HEK293 (cell line): Measurements from ENCODE around the gene ILF3.

Experiments used
- GLIS1 ChIP-seq: fragments of 450-650 bp; formaldehyde crosslinking; IDR thresholded peaks from 2 replicates; pipeline ENCODE4 v1.5.1; 2016; ENCODE audit warnings: missing biosample characterization, missing genetic modification characterization
- KLF8 ChIP-seq: fragments of 450-650 bp; formaldehyde crosslinking; IDR thresholded peaks from 2 replicates; pipeline ENCODE4 v1.5.1; 2016; ENCODE audit warnings: missing biosample characterization, missing genetic modification characterization
- MZF1 ChIP-seq: fragments of 450-650 bp; formaldehyde crosslinking; IDR thresholded peaks from 2 replicates; pipeline ENCODE4 v1.5.1; 2017; ENCODE audit warnings: missing biosample characterization, missing genetic modification characterization, borderline replicate concordance
- RBAK ChIP-seq: fragments of 450-650 bp; formaldehyde crosslinking; IDR thresholded peaks from 2 replicates; pipeline ENCODE4 v1.5.1; 2016; ENCODE audit warnings: missing biosample characterization, missing genetic modification characterization
- SALL2 ChIP-seq: fragments of 450-650 bp; formaldehyde crosslinking; IDR thresholded peaks from 2 replicates; pipeline ENCODE4 v1.5.0; 2017; ENCODE audit warnings: missing biosample characterization, mild to moderate bottlenecking, missing genetic modification characterization, borderline replicate concordance
- SCRT2 ChIP-seq: fragments of 450-650 bp; formaldehyde crosslinking; IDR thresholded peaks from 2 replicates; pipeline ENCODE4 v1.5.1; 2016; ENCODE audit warnings: missing biosample characterization, missing genetic modification characterization
- ZNF202 ChIP-seq: fragments of 450-650 bp; formaldehyde crosslinking; IDR thresholded peaks from 2 replicates; pipeline ENCODE4 v1.5.1; 2016; ENCODE audit warnings: missing biosample characterization, missing genetic modification characterization, borderline replicate concordance
- ZNF214 ChIP-seq: fragments of 450-650 bp; formaldehyde crosslinking; IDR thresholded peaks from 2 replicates; pipeline ENCODE4 v1.5.1; 2017; ENCODE audit warnings: missing biosample characterization, mild to moderate bottlenecking, missing genetic modification characterization, borderline replicate concordance
- ZNF221 ChIP-seq: fragments of 450-650 bp; formaldehyde crosslinking; IDR thresholded peaks from 2 replicates; pipeline ENCODE4 v1.5.1; 2017; ENCODE audit warnings: missing biosample characterization, missing genetic modification characterization, borderline replicate concordance
- ZNF24 ChIP-seq: fragments of 450-650 bp; formaldehyde crosslinking; IDR thresholded peaks from 2 replicates; pipeline ENCODE4 v1.5.1; 2016; ENCODE audit warnings: missing biosample characterization, missing genetic modification characterization
- ZNF350 ChIP-seq: fragments of 450-650 bp; formaldehyde crosslinking; IDR thresholded peaks from 2 replicates; pipeline ENCODE4 v1.5.0; 2017; ENCODE audit warnings: missing biosample characterization, mild to moderate bottlenecking, missing genetic modification characterization
- ZNF426 ChIP-seq: fragments of 450-650 bp; formaldehyde crosslinking; IDR thresholded peaks from 2 replicates; pipeline ENCODE4 v1.5.1; 2017; ENCODE audit warnings: missing biosample characterization, missing genetic modification characterization, mild to moderate bottlenecking, inconsistent platforms, moderate library complexity
- ZNF510 ChIP-seq: fragments of 450-650 bp; formaldehyde crosslinking; IDR thresholded peaks from 2 replicates; pipeline ENCODE4 v1.5.1; 2018; ENCODE audit warnings: mild to moderate bottlenecking, missing genetic modification characterization, missing biosample characterization; ENCODE audit not compliant: insufficient replicate concordance
- ZNF529 ChIP-seq: fragments of 450-650 bp; formaldehyde crosslinking; IDR thresholded peaks from 2 replicates; pipeline ENCODE4 v1.5.1; 2017; ENCODE audit warnings: missing genetic modification characterization, missing biosample characterization; ENCODE audit not compliant: insufficient replicate concordance
- ZNF558 ChIP-seq: fragments of 450-650 bp; formaldehyde crosslinking; IDR thresholded peaks from 2 replicates; pipeline ENCODE4 v1.5.1; 2016; ENCODE audit warnings: missing biosample characterization, missing genetic modification characterization
- ZNF660 ChIP-seq: fragments of 450-650 bp; IDR thresholded peaks from 2 replicates; pipeline ENCODE4 v1.5.1; 2018; ENCODE audit warnings: missing biosample characterization, mild to moderate bottlenecking, missing genetic modification characterization
- ZNF707 ChIP-seq: fragments of 450-650 bp; formaldehyde crosslinking; IDR thresholded peaks from 2 replicates; pipeline ENCODE4 v1.5.1; 2016; ENCODE audit warnings: missing biosample characterization, missing genetic modification characterization
- ZNF747 ChIP-seq: fragments of 450-650 bp; formaldehyde crosslinking; IDR thresholded peaks from 2 replicates; pipeline ENCODE4 v1.5.1; 2016; ENCODE audit warnings: missing biosample characterization, missing genetic modification characterization
- ZXDB ChIP-seq: fragments of 450-650 bp; formaldehyde crosslinking; IDR thresholded peaks from 2 replicates; pipeline ENCODE4 v1.5.1; 2016; ENCODE audit warnings: missing biosample characterization, missing genetic modification characterization
- TF ChIP-seq, protein P1 (sequence below): fragments of 450-650 bp; formaldehyde crosslinking; IDR thresholded peaks from 2 replicates; pipeline ENCODE4 v1.5.1; 2016; ENCODE audit warnings: missing biosample characterization, missing genetic modification characterization, borderline replicate concordance
- TF ChIP-seq, protein P2 (sequence below): fragments of 450-650 bp; formaldehyde crosslinking; IDR thresholded peaks from 2 replicates; pipeline ENCODE4 v1.5.1; 2016; ENCODE audit warnings: missing biosample characterization, missing genetic modification characterization
- TF ChIP-seq, protein P3 (sequence below): fragments of 450-650 bp; formaldehyde crosslinking; IDR thresholded peaks from 2 replicates; pipeline ENCODE4 v1.5.1; 2017; ENCODE audit warnings: missing biosample characterization, missing genetic modification characterization
- TF ChIP-seq, protein P4 (sequence below): fragments of 450-650 bp; formaldehyde crosslinking; IDR thresholded peaks from 2 replicates; pipeline ENCODE4 v1.5.1; 2016; ENCODE audit warnings: missing biosample characterization, missing genetic modification characterization
- TF ChIP-seq, protein P5 (sequence below): fragments of 450-650 bp; formaldehyde crosslinking; IDR thresholded peaks from 2 replicates; pipeline ENCODE4 v1.5.1; 2016; ENCODE audit warnings: missing biosample characterization, missing genetic modification characterization

Gene ILF3

DNA sequence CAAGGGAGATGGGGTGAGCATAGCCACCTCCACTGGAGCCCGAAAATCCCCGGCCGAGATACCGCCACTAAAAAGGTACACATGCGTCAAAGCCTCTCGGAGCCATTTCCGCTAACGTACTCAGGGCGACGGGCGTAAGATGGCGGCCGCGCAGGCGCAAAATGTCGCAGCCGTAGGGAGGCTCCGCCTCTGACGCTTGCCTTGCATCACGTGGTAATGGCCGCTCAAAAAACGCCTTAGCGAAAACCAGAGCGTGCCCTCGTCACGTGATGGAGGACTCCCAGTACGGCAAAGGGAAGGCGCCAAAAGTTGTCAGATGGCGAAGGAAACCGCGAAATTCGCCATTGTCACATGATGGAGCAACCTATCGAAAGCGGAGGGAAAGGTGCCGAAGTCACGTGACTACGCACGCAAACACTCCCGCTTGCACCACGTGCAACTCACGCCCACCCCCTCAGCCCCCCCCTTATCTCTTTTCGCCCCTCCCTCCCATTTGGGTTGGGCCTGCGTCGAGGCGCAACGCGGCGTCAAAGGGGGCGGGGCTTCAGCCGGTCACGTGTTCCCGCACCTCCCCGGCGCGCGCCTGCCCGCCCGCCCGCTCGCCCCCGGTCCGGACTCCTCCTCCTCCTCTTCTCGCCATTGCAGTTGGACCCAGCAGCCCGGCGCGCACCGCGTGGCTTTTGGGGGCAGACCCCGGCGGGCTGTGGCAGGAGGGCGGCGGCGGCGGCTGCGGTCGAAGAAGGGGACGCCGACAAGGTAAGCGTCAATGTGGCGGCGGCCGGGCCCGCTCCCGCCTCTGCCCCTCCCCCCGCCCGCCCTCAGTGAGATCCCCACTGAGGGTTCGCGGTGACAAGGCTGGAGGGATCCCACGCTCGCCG, at the start of gene ILF3 (continued):
- TF ChIP-seq, protein P1, sequence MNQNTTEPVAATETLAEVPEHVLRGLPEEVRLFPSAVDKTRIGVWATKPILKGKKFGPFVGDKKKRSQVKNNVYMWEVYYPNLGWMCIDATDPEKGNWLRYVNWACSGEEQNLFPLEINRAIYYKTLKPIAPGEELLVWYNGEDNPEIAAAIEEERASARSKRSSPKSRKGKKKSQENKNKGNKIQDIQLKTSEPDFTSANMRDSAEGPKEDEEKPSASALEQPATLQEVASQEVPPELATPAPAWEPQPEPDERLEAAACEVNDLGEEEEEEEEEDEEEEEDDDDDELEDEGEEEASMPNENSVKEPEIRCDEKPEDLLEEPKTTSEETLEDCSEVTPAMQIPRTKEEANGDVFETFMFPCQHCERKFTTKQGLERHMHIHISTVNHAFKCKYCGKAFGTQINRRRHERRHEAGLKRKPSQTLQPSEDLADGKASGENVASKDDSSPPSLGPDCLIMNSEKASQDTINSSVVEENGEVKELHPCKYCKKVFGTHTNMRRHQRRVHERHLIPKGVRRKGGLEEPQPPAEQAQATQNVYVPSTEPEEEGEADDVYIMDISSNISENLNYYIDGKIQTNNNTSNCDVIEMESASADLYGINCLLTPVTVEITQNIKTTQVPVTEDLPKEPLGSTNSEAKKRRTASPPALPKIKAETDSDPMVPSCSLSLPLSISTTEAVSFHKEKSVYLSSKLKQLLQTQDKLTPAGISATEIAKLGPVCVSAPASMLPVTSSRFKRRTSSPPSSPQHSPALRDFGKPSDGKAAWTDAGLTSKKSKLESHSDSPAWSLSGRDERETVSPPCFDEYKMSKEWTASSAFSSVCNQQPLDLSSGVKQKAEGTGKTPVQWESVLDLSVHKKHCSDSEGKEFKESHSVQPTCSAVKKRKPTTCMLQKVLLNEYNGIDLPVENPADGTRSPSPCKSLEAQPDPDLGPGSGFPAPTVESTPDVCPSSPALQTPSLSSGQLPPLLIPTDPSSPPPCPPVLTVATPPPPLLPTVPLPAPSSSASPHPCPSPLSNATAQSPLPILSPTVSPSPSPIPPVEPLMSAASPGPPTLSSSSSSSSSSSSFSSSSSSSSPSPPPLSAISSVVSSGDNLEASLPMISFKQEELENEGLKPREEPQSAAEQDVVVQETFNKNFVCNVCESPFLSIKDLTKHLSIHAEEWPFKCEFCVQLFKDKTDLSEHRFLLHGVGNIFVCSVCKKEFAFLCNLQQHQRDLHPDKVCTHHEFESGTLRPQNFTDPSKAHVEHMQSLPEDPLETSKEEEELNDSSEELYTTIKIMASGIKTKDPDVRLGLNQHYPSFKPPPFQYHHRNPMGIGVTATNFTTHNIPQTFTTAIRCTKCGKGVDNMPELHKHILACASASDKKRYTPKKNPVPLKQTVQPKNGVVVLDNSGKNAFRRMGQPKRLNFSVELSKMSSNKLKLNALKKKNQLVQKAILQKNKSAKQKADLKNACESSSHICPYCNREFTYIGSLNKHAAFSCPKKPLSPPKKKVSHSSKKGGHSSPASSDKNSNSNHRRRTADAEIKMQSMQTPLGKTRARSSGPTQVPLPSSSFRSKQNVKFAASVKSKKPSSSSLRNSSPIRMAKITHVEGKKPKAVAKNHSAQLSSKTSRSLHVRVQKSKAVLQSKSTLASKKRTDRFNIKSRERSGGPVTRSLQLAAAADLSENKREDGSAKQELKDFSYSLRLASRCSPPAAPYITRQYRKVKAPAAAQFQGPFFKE (tag by site-specific recombination), result no peak
- TF ChIP-seq KLF8 (peak; percentile 99), ZNF221 (tag by site-specific recombination) (peak; percentile 6; the same call in 1 of the 2 replicates), ZXDB (tag by site-specific recombination) (peak; percentile 98), ZNF214 (tag by site-specific recombination) (no peak), MZF1 (no peak), ZNF558 (tag by site-specific recombination) (peak; percentile 90), ZNF24 (tag by site-specific recombination) (peak; percentile 99), ZNF426 (tag by site-specific recombination) (no peak), GLIS1 (peak; percentile 89), ZNF707 (tag by site-specific recombination) (no peak), ZNF529 (tag by site-specific recombination) (no peak), RBAK (0 out of 2 replicates have a peak, but pooled peaks have one; percentile 70), SALL2 (no peak), ZNF350 (no peak), ZNF202 (tag by site-specific recombination) (no peak), SCRT2 (tag by site-specific recombination) (peak; percentile 52; the same call in 1 of the 2 replicates), ZNF747 (no peak), ZNF510 (no peak), ZNF660 (tag by site-specific recombination) (0 out of 2 replicates have a peak, but pooled peaks have one; percentile 61)
- TF ChIP-seq, protein P2, sequence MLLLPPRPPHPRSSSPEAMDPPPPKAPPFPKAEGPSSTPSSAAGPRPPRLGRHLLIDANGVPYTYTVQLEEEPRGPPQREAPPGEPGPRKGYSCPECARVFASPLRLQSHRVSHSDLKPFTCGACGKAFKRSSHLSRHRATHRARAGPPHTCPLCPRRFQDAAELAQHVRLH (tag by site-specific recombination), result peak; percentile 98
- TF ChIP-seq, protein P3, sequence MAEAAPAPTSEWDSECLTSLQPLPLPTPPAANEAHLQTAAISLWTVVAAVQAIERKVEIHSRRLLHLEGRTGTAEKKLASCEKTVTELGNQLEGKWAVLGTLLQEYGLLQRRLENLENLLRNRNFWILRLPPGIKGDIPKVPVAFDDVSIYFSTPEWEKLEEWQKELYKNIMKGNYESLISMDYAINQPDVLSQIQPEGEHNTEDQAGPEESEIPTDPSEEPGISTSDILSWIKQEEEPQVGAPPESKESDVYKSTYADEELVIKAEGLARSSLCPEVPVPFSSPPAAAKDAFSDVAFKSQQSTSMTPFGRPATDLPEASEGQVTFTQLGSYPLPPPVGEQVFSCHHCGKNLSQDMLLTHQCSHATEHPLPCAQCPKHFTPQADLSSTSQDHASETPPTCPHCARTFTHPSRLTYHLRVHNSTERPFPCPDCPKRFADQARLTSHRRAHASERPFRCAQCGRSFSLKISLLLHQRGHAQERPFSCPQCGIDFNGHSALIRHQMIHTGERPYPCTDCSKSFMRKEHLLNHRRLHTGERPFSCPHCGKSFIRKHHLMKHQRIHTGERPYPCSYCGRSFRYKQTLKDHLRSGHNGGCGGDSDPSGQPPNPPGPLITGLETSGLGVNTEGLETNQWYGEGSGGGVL (tag by site-specific recombination), result peak; percentile 71
- TF ChIP-seq, protein P4, sequence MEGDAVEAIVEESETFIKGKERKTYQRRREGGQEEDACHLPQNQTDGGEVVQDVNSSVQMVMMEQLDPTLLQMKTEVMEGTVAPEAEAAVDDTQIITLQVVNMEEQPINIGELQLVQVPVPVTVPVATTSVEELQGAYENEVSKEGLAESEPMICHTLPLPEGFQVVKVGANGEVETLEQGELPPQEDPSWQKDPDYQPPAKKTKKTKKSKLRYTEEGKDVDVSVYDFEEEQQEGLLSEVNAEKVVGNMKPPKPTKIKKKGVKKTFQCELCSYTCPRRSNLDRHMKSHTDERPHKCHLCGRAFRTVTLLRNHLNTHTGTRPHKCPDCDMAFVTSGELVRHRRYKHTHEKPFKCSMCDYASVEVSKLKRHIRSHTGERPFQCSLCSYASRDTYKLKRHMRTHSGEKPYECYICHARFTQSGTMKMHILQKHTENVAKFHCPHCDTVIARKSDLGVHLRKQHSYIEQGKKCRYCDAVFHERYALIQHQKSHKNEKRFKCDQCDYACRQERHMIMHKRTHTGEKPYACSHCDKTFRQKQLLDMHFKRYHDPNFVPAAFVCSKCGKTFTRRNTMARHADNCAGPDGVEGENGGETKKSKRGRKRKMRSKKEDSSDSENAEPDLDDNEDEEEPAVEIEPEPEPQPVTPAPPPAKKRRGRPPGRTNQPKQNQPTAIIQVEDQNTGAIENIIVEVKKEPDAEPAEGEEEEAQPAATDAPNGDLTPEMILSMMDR, result no peak
- TF ChIP-seq, protein P5, sequence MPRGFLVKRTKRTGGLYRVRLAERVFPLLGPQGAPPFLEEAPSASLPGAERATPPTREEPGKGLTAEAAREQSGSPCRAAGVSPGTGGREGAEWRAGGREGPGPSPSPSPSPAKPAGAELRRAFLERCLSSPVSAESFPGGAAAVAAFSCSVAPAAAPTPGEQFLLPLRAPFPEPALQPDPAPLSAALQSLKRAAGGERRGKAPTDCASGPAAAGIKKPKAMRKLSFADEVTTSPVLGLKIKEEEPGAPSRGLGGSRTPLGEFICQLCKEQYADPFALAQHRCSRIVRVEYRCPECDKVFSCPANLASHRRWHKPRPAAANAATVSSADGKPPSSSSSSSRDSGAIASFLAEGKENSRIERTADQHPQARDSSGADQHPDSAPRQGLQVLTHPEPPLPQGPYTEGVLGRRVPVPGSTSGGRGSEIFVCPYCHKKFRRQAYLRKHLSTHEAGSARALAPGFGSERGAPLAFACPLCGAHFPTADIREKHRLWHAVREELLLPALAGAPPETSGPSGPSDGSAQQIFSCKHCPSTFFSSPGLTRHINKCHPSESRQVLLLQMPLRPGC (tag by site-specific recombination), result peak; percentile 91
